Measurements from ENCODE around the gene ATP11B. TPM values are rescaled to one million over a fixed set of nuclear protein-coding genes. Genes with fewer than 3 reads are reported as not detected.

The ATP11B gene
- total and polyA plus RNA-seq, 10 of the 15 experiments (the other 5 are each of a cell fraction or from before 2014, with no cell fraction given): 10.3 to 66.9 (median 36.7) TPM

GRCh38 chr3:182964179-182964578 lies 170.9 kb downstream of the ATP11B start:
- CTCF ChIA-PET: no interaction called here
- H2AFZ ChIP-seq (ENCODE audit: control insufficient read depth, low read depth, low read length): no peak overlapping the region
- H4K20me1 ChIP-seq (ENCODE audit: control insufficient read depth, insufficient read depth): no peaks in the 10 kb centered on the region
- ATAC-seq (no peak), FAIRE-seq (no peak), DNase-seq (ENCODE audit: low read depth, low spot score) (no peak)
- H3K9me3 ChIP-seq (replicated peaks; ENCODE audit: control insufficient read depth, insufficient read depth, low read length): no peaks in the 10 kb centered on the region; the same call in 2 of the 3 replicates
- RAD21 ChIA-PET (ENCODE audit: unreplicated experiment): no interaction called here
- no peak overlapping the region for H3K9ac ChIP-seq (ENCODE audit: control insufficient read depth, insufficient read depth, low read length)
- H3K36me3 ChIP-seq (ENCODE audit: control insufficient read depth in 2 of 2, insufficient read depth in 2 of 2, low read length in 1 of 2): peaks cover 4 to 9% of the 10 kb centered on the region in 2 experiments; a peak in 3 of 4 replicates
- no peak overlapping the region for H3K4me2 ChIP-seq (ENCODE audit: control insufficient read depth, insufficient read depth)
- SMC1A ChIA-PET (ENCODE audit: uncharacterized antibody, unreplicated experiment): no interaction called here
- intact Hi-C loops (cut with micrococcal nuclease; ENCODE audit: unreplicated experiment) (no loop called here), in situ Hi-C loops (cut with MboI) (no loop called here)
- H3K27ac ChIP-seq (ENCODE audit: control insufficient read depth, insufficient read depth): no peak overlapping the region
- no TSS peak for BruUV-seq (replicated peaks)
- WGBS (ENCODE audit: insufficient coverage, insufficient replicate concordance, low lambda C conversion rate, missing lambda C conversion rate): 100% methylated on average over 1 of the region's 1 CpG
- H3K4me3 ChIP-seq: no peak overlapping the region
- H3K4me1 ChIP-seq (ENCODE audit: control insufficient read depth, insufficient read depth, low read length): peaks cover 17% of the 10 kb centered on the region
- H3K79me2 ChIP-seq (ENCODE audit: control insufficient read depth, insufficient read depth, low read length): peaks cover 32% of the 10 kb centered on the region
- no peaks in the 10 kb centered on the region for H3K27me3 ChIP-seq (replicated peaks in 1 of 2; ENCODE audit: control insufficient read depth in 2 of 2, insufficient read depth in 2 of 2, low read length in 1 of 2)
- POLR2A ChIA-PET: interaction anchor here (0.7 kb wide), 1 partner anchor 62 kb away, joined by 4 read pairs; no protein-coding TSS in a partner anchor
- TF ChIP-seq, protein P1, sequence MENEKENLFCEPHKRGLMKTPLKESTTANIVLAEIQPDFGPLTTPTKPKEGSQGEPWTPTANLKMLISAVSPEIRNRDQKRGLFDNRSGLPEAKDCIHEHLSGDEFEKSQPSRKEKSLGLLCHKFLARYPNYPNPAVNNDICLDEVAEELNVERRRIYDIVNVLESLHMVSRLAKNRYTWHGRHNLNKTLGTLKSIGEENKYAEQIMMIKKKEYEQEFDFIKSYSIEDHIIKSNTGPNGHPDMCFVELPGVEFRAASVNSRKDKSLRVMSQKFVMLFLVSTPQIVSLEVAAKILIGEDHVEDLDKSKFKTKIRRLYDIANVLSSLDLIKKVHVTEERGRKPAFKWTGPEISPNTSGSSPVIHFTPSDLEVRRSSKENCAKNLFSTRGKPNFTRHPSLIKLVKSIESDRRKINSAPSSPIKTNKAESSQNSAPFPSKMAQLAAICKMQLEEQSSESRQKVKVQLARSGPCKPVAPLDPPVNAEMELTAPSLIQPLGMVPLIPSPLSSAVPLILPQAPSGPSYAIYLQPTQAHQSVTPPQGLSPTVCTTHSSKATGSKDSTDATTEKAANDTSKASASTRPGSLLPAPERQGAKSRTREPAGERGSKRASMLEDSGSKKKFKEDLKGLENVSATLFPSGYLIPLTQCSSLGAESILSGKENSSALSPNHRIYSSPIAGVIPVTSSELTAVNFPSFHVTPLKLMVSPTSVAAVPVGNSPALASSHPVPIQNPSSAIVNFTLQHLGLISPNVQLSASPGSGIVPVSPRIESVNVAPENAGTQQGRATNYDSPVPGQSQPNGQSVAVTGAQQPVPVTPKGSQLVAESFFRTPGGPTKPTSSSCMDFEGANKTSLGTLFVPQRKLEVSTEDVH (IDR thresholded peaks at IDR 0.05; ENCODE audit: low read depth, partially characterized antibody): no peak
- TF ChIP-seq, protein P2, sequence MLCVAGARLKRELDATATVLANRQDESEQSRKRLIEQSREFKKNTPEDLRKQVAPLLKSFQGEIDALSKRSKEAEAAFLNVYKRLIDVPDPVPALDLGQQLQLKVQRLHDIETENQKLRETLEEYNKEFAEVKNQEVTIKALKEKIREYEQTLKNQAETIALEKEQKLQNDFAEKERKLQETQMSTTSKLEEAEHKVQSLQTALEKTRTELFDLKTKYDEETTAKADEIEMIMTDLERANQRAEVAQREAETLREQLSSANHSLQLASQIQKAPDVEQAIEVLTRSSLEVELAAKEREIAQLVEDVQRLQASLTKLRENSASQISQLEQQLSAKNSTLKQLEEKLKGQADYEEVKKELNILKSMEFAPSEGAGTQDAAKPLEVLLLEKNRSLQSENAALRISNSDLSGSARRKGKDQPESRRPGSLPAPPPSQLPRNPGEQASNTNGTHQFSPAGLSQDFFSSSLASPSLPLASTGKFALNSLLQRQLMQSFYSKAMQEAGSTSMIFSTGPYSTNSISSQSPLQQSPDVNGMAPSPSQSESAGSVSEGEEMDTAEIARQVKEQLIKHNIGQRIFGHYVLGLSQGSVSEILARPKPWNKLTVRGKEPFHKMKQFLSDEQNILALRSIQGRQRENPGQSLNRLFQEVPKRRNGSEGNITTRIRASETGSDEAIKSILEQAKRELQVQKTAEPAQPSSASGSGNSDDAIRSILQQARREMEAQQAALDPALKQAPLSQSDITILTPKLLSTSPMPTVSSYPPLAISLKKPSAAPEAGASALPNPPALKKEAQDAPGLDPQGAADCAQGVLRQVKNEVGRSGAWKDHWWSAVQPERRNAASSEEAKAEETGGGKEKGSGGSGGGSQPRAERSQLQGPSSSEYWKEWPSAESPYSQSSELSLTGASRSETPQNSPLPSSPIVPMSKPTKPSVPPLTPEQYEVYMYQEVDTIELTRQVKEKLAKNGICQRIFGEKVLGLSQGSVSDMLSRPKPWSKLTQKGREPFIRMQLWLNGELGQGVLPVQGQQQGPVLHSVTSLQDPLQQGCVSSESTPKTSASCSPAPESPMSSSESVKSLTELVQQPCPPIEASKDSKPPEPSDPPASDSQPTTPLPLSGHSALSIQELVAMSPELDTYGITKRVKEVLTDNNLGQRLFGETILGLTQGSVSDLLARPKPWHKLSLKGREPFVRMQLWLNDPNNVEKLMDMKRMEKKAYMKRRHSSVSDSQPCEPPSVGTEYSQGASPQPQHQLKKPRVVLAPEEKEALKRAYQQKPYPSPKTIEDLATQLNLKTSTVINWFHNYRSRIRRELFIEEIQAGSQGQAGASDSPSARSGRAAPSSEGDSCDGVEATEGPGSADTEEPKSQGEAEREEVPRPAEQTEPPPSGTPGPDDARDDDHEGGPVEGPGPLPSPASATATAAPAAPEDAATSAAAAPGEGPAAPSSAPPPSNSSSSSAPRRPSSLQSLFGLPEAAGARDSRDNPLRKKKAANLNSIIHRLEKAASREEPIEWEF (IDR thresholded peaks at IDR 0.05; ENCODE audit: insufficient replicate concordance, low read depth, low read length): no peak
- no peak for TF ChIP-seq ATF7 (IDR thresholded peaks at IDR 0.05; ENCODE audit: low read depth)
- TF ChIP-seq FOXM1 (IDR thresholded peaks at IDR 0.05; ENCODE audit: low read depth, low read length): no peak
- TF ChIP-seq SKIL (IDR thresholded peaks at IDR 0.05; ENCODE audit: low read depth, poor library complexity, severe bottlenecking): no peak
- TF ChIP-seq, protein P3, sequence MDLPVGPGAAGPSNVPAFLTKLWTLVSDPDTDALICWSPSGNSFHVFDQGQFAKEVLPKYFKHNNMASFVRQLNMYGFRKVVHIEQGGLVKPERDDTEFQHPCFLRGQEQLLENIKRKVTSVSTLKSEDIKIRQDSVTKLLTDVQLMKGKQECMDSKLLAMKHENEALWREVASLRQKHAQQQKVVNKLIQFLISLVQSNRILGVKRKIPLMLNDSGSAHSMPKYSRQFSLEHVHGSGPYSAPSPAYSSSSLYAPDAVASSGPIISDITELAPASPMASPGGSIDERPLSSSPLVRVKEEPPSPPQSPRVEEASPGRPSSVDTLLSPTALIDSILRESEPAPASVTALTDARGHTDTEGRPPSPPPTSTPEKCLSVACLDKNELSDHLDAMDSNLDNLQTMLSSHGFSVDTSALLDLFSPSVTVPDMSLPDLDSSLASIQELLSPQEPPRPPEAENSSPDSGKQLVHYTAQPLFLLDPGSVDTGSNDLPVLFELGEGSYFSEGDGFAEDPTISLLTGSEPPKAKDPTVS (IDR thresholded peaks at IDR 0.05; ENCODE audit: low read depth, low read length): no peak
- TF ChIP-seq NFIC (IDR thresholded peaks at IDR 0.05; ENCODE audit: low read depth, low read length): no peak
- no peak for TF ChIP-seq ZZZ3 (IDR thresholded peaks at IDR 0.05; ENCODE audit: control insufficient read depth, insufficient read length, low read depth)
- TF ChIP-seq MYC (IDR thresholded peaks at IDR 0.05; ENCODE audit: insufficient read depth, insufficient read length, insufficient replicate concordance, low read length, severe bottlenecking): no peak
